ENCODE measurements around the gene JAKMIP3.

JAKMIP3 gene

DNA sequence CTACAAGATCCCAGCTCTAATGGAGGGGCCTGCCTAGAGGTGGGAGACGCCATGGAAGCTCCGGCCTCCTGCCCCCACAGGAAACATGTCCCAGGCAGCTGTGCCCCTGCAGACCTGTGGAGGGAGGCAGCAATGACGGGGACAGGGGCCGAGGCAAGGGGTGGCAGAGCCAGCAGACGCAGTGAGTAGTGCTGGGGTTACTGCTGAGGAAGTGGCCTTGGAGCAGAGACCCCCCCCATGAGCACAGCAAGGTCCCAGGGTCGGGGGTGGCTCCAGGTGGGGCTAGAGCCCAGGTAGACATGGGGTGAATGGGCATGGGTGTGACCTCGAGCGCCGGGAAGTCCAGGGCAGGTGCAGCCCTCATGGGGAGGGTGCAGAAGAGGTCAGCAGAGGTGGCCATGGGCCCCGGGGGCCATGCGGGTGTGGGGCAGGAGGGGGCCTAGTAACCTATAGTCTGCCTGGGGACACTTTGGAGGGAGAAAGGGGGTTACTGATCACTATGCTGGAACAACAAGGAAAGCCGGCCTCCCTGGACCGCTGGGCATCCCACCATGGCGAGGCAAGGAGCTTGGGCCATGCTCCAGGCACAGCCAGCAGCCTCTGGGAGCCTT, 45.5 kb downstream of the JAKMIP3 start:
- no peak for DNase-seq (ENCODE audit: low read depth)

DNA sequence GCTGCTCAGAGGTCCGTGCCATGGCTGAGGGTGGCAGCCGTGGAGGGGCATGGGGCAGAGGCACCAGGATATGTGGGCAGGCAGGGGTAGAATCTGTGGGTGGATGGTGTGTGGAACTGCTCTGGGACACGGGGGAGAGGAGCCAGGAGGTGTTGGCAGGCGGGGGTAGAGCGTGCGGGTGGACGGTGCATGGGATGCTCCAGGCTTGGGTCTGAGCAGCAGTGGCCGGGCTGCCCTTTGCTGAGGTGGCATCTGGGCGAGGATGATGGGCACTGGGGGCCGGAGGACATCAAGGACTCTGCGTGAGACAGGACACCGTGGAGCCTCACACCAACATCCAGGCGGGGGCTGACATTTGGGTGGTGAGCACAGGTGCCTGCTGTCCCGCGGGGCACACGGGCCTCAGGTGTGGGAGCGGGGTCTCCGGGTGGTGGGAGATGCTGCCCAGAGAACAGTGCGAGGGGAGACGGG, 46.2 kb downstream of the JAKMIP3 start:
- no peak for DNase-seq (ENCODE audit: low read depth)

DNA sequence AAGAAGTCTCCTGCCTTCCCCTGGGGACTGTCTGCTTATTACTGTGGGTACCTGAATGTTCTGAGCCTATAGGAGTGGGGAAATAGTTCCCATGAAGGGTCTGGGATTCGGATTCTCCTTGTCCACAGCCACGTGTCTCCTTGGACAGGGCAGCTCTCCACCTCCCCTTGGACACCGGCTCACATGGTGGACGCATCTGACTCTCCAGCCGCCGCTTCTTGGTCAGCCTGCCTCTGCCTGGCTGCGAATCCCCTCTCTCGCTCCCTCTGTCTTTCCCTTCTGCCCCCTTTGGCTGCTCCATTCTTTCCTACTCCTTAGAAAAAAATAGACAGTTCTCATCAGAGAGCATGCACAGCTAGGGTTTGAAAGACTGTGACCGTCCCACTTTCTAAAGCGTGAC, 46.9 kb downstream of the JAKMIP3 start:
- no peak for DNase-seq (ENCODE audit: low read depth)

DNA sequence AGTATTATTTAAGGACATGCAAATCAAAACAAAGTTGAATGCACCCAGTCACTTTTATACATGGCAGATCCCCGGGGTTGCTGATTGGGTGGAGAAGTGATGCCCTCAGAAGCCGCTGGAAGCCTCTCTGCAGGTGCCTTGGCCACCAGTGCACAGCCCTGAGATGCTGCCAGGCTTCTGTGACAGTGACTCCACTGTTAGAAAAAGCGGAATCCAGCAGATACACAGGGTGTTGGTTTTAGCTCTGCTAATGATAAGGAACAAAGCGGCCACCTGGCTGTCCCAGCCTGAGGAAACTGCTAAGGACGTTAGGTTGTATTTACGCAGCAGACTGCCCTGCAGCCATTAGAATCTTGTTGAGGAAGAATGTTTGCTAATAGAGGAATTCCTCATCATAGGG, 47.5 kb downstream of the JAKMIP3 start:
- DNase-seq (ENCODE audit: low read depth), result no peak

DNA sequence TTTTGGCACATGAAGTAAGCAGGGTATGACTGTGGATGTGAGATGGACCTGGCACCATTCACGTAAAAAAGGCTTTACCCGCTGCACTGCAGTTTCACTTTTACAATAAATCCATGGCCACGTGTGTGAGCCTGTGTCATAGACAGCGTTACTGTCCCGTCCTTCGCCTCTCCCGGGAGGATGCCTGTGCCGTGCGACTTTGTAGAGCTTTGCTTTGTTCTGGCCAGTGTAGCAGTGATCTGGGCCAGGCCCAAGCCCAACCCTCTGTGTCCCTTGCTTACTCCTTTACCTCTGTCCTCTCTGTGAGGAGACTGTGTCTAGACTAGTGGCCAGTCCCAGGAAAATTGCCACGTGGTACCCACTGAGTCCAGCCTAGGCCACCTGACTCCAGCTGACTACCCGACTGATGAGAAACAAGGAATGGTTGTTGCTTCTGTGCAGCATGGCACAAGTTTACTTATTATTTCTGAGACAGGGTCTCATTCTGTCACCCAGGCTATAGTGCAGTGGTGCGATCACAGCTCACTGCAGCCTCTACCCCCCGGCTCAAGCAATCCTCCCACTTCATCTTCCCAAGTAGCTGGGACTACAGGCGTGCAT, 48.1 kb downstream of the JAKMIP3 start:
- no peak for DNase-seq (ENCODE audit: low read depth)

DNA sequence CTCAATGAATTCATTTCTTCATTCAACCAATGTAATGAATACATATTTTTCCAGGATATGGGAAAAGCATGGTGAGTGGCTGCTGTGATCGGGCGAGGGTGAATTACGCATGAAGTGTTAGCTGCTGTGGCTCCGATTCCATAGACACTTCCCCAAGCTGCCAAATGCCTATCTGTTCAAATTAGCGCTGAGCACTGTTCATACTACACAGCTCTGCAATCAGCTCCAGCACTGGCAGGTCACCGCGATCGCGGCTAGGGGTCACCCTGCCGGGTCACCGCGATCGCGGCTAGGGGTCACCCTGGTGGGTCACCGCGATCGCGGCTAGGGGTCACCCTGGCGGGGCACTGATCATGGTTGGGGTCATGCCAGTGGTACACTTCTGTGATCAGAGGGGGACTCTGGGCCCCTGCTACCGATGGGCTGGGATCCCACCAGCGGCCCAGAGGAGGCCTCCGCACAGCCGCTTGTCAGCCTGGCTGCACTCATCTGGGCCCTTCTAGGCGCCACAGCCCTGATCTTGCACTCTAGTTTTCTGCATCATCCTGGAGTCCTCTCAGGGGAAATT, 49.3 kb downstream of the JAKMIP3 start:
- no peak for DNase-seq (ENCODE audit: low read depth)

Measured in stimulated activated CD8-positive, alpha-beta memory T cell treated with anti-CD3 and anti-CD28 coated beads, Interleukin-4, amount 100 ng/mL, for 24 hours (primary cell).